Esophagus muscularis mucosa (tissue), 4 donors: ENCODE results near the gene NOL7. TPM values are rescaled to one million over a fixed set of nuclear protein-coding genes. Genes with fewer than 3 reads are reported as not detected.

Experiments used
- DNase-seq: peaks from one replicate; pipeline ENCODE4 v3.0.0-alpha.2; 2017; ENCODE audit errors: extremely low spot score
- H3K27ac ChIP-seq, 4 donors: fragments of 200-600 bp; sonication (generic); replicated peaks in 1 of 4; 1 replicate in 3 of 4; 2 replicates in 1 of 4; pipeline ENCODE4 v1.5.1; 2016 to 2019; ENCODE audit warnings: mild to moderate bottlenecking in 1 of 4
- H3K27me3 ChIP-seq, 4 donors: fragments of 200-600 bp; sonication (generic); one replicate each; pipeline versions ENCODE4 v1.5.1 to v1.6.0; 2016 to 2019
- H3K36me3 ChIP-seq, 4 donors: fragments of 200-600 bp; sonication (generic); one replicate each; pipeline ENCODE4 v1.5.1; 2016 to 2019
- H3K4me1 ChIP-seq, 4 donors: fragments of 200-600 bp; sonication (generic); one replicate each; pipeline ENCODE4 v1.5.1; 2016 to 2019
- H3K4me3 ChIP-seq, 4 donors: fragments of 200-600 bp; sonication (generic); 1 replicate in 2 of 4; 2 replicates in 2 of 4; pipeline ENCODE4 v1.5.1; 2016 to 2019; ENCODE audit warnings: mild to moderate bottlenecking in 4 of 4, moderate library complexity in 1 of 4
- H3K9me3 ChIP-seq, 4 donors: fragments of 200-600 bp; sonication (generic); 1 replicate in 3 of 4; 2 replicates in 1 of 4; pipeline ENCODE4 v1.5.1; 2016 to 2019
- CTCF ChIP-seq, 3 experiments: fragments of 200-600 bp in 2 of 3; fragments of 450-650 bp in 1 of 3; sonication (generic) in 2 of 3; IDR thresholded peaks; one replicate each; pipeline ENCODE4 v1.5.1; 2017 to 2019; ENCODE audit warnings: antibody characterized with exemption in 3 of 3, mild to moderate bottlenecking in 2 of 3, moderate library complexity in 1 of 3
- EP300 ChIP-seq: sonication (generic); formaldehyde crosslinking; IDR thresholded peaks from one replicate; pipeline ENCODE4 v1.6.1; 2017; ENCODE audit warnings: antibody characterized with exemption
- POLR2A ChIP-seq: fragments of 450-650 bp; IDR thresholded peaks from one replicate; pipeline ENCODE4 v1.6.1; 2017; ENCODE audit warnings: antibody characterized with exemption, moderate library complexity, mild to moderate bottlenecking, low read depth
- POLR2AphosphoS5 ChIP-seq, 2 donors: sonication (generic); formaldehyde crosslinking; IDR thresholded peaks; one replicate each; pipeline ENCODE4 v1.6.1; 2017; ENCODE audit warnings: antibody characterized with exemption in 2 of 2
- WGBS: methylation state at CpG from one replicate; pipeline ENCODE4 v1.1.5; 2018; 5-methylcytosine and 5-hydroxymethylcytosine counted together
- intact Hi-C: fragments of 100-400 bp; cut with DNase I; formaldehyde crosslinking; loops from one replicate; pipeline ENCODE4 v1.15.1; 2023
- total RNA-seq, 4 donors: library from RNA; depleted of rRNA; stranded (reverse); fragments of >200 nt; gene quantifications; one replicate each; pipeline versions ENCODE4 v1.1.0 to v1.2.1, GENCODE V29; 2016

Gene NOL7
- total RNA-seq, 4 donors from 2014 or later: 67.3 to 97.2 (median 74.8) TPM

- H3K4me3 ChIP-seq: no peak overlapping the region
- H3K27me3 ChIP-seq: no peaks in the 10 kb centered on the region
- H3K4me1 ChIP-seq: no peaks in the 10 kb centered on the region
- no peak overlapping the region for H3K27ac ChIP-seq
- WGBS: 86% methylated on average over 4 of the region's 4 CpGs
- TF ChIP-seq CTCF (IDR thresholded peaks at IDR 0.05) (no peak), POLR2A (no peak), POLR2AphosphoS5 (IDR thresholded peaks at IDR 0.05) (no peak), EP300 (no peak)
- no peak for DNase-seq
- no peaks in the 10 kb centered on the region for H3K9me3 ChIP-seq
- peaks cover 16 to 79% (median 55%) of the 10 kb centered on the region in 4 donors for H3K36me3 ChIP-seq
- intact Hi-C loops: no loop called here
Measured at GRCh38 chr6:13604135-13604534, 11.0 kb upstream of the NOL7 start.

- H3K36me3 ChIP-seq: peaks cover 15 to 72% (median 52%) of the 10 kb centered on the region in 4 donors
- intact Hi-C loops: no loop called here
- no peak overlapping the region for H3K4me3 ChIP-seq
- H3K27me3 ChIP-seq: no peaks in the 10 kb centered on the region
- TF ChIP-seq EP300 (no peak), POLR2A (no peak), POLR2AphosphoS5 (IDR thresholded peaks at IDR 0.05) (no peak), CTCF (IDR thresholded peaks at IDR 0.05) (no peak)
- H3K27ac ChIP-seq: no peak overlapping the region
- H3K4me1 ChIP-seq: no peaks in the 10 kb centered on the region
- H3K9me3 ChIP-seq: no peaks in the 10 kb centered on the region
- no peak for DNase-seq
- 85% methylated on average over 2 of the region's 2 CpGs for WGBS
Measured at GRCh38 chr6:13604546-13605416, 10.4 kb upstream of the NOL7 start.

- TF ChIP-seq CTCF (IDR thresholded peaks at IDR 0.05) (no peak), EP300 (no peak), POLR2AphosphoS5 (IDR thresholded peaks at IDR 0.05) (no peak), POLR2A (no peak)
- WGBS: 96% methylated on average over 4 of the region's 4 CpGs
- no peak for DNase-seq
- intact Hi-C loops: no loop called here
- no peaks in the 10 kb centered on the region for H3K4me1 ChIP-seq
- no peaks in the 10 kb centered on the region for H3K27me3 ChIP-seq
- H3K9me3 ChIP-seq: no peaks in the 10 kb centered on the region
- no peak overlapping the region for H3K27ac ChIP-seq
- H3K36me3 ChIP-seq: peaks cover 15 to 64% (median 48%) of the 10 kb centered on the region in 4 donors
- H3K4me3 ChIP-seq: no peak overlapping the region
Measured at GRCh38 chr6:13605634-13606033, 9.5 kb upstream of the NOL7 start.

GRCh38 chr6:13611715-13612114 is 3.4 kb upstream of the NOL7 start:
- Histone ChIP-seq H3K27ac (no peak overlapping the region), H3K4me3 (no peak overlapping the region), H3K36me3 (peaks cover 0 to 16% (median 7%) of the 10 kb centered on the region in 4 donors), H3K4me1 (peaks cover 14 to 19% (median 17%) of the 10 kb centered on the region in 4 donors), H3K27me3 (no peaks in the 10 kb centered on the region), H3K9me3 (no peaks in the 10 kb centered on the region)
- WGBS: 64% methylated on average over 4 of the region's 4 CpGs
- intact Hi-C loops: loop anchor here (5.0 kb wide), 1 partner anchor 34 kb away; no protein-coding TSS in a partner anchor
- no peak for DNase-seq
- TF ChIP-seq POLR2A: no peak
- no peak for TF ChIP-seq CTCF (IDR thresholded peaks at IDR 0.05)
- TF ChIP-seq EP300: no peak
- TF ChIP-seq POLR2AphosphoS5 (IDR thresholded peaks at IDR 0.05): no peak
